ENCODE measurements around the gene LGALS3BP.

- TF ChIP-seq POLR2A (IDR thresholded peaks at IDR 0.05), result peak in 1 of 4 donors; percentile 19
- TF ChIP-seq, protein P1, sequence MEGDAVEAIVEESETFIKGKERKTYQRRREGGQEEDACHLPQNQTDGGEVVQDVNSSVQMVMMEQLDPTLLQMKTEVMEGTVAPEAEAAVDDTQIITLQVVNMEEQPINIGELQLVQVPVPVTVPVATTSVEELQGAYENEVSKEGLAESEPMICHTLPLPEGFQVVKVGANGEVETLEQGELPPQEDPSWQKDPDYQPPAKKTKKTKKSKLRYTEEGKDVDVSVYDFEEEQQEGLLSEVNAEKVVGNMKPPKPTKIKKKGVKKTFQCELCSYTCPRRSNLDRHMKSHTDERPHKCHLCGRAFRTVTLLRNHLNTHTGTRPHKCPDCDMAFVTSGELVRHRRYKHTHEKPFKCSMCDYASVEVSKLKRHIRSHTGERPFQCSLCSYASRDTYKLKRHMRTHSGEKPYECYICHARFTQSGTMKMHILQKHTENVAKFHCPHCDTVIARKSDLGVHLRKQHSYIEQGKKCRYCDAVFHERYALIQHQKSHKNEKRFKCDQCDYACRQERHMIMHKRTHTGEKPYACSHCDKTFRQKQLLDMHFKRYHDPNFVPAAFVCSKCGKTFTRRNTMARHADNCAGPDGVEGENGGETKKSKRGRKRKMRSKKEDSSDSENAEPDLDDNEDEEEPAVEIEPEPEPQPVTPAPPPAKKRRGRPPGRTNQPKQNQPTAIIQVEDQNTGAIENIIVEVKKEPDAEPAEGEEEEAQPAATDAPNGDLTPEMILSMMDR (IDR thresholded peaks at IDR 0.05), result peak in 4 of 6 experiments; percentile 9 to 45 (median 32)
- TF ChIP-seq POLR2AphosphoS5 (IDR thresholded peaks at IDR 0.05), result no peak
- no peak for TF ChIP-seq EP300 (IDR thresholded peaks at IDR 0.05)
These were observed 6.4 kb upstream of the LGALS3BP start for GRCh38 chr17:78986048-78986648.
